22Rv1 (cell line): ENCODE measurements around the gene CEP104.

Experiments used
- CTCF ChIP-seq: fragments of 450-650 bp; IDR thresholded peaks from 2 replicates; pipeline ENCODE4 v1.5.1; 2017; ENCODE audit warnings: mild to moderate bottlenecking
- ZFX ChIP-seq: fragments of 450-650 bp; IDR thresholded peaks from 2 replicates; pipeline ENCODE4 v1.6.1; 2017; ENCODE audit warnings: antibody characterized with exemption, borderline replicate concordance

GRCh38 chr1:3885611-3886010, 28.6 kb upstream of the CEP104 start:
- no peak for TF ChIP-seq CTCF
- no peak for TF ChIP-seq ZFX
